Keratinocyte (primary cell): ENCODE measurements around the gene EML1. TPM values are rescaled to one million over a fixed set of nuclear protein-coding genes. Genes with fewer than 3 reads are reported as not detected.

Source experiments
- DNase-seq: peaks from one replicate; pipeline ENCODE4 v3.0.0-alpha.2; 2011; ENCODE audit warnings: low read depth, missing footprints, low spot score
- FAIRE-seq: peaks from 2 replicates; lab custom pipeline; 2011; peaks lifted over from hg19 to GRCh38; lab: Jason Lieb, UNC
- H2AFZ ChIP-seq: 2 replicates; pipeline ENCODE4 v1.6.0; 2012; ENCODE audit warnings: low read length, control low read depth, inconsistent platforms; ENCODE audit not compliant: control insufficient read depth
- H3K27ac ChIP-seq: 2 replicates; pipeline ENCODE4 v1.5.1; 2011; ENCODE audit warnings: low read length; ENCODE audit not compliant: control insufficient read depth, insufficient read depth
- H3K27me3 ChIP-seq: 3 replicates; pipeline ENCODE4 v1.6.0; 2011; ENCODE audit warnings: low read length; ENCODE audit not compliant: control insufficient read depth, insufficient read depth; ENCODE audit errors: extremely low read depth
- H3K36me3 ChIP-seq, 2 experiments: 2 replicates in 1 of 2; 3 replicates in 1 of 2; pipeline ENCODE4 v1.5.1; 2011; ENCODE audit warnings: low read length in 2 of 2, mild to moderate bottlenecking in 1 of 2; ENCODE audit not compliant: control insufficient read depth in 2 of 2, insufficient read depth in 2 of 2; ENCODE audit errors: extremely low read depth in 1 of 2
- H3K4me1 ChIP-seq: 3 replicates; pipeline ENCODE4 v1.5.1; 2011; ENCODE audit warnings: low read length; ENCODE audit not compliant: control insufficient read depth, insufficient read depth; ENCODE audit errors: extremely low read depth
- H3K4me2 ChIP-seq: 3 replicates; pipeline ENCODE4 v1.6.0; 2011; ENCODE audit warnings: low read depth, low read length; ENCODE audit not compliant: control insufficient read depth, insufficient read depth; ENCODE audit errors: extremely low read depth
- H3K4me3 ChIP-seq, 3 experiments: fragments of 200-600 bp in 1 of 3; sonication (generic) in 1 of 3; 2 replicates in 2 of 3; 3 replicates in 1 of 3; pipeline ENCODE4 v1.5.1; 2011 to 2016; ENCODE audit warnings: low read length in 3 of 3, mild to moderate bottlenecking in 3 of 3, control low read depth in 2 of 3, inconsistent platforms in 1 of 3, low read depth in 1 of 3, mixed read lengths in 1 of 3, mixed run types in 1 of 3, moderate library complexity in 1 of 3; ENCODE audit not compliant: control insufficient read depth in 2 of 3, insufficient read depth in 2 of 3; ENCODE audit errors: extremely low read depth in 1 of 3
- H3K79me2 ChIP-seq: 2 replicates; pipeline ENCODE4 v1.6.0; 2012; ENCODE audit warnings: low read length; ENCODE audit not compliant: control insufficient read depth, insufficient read depth
- H3K9ac ChIP-seq: 3 replicates; pipeline ENCODE4 v1.6.0; 2011; ENCODE audit warnings: low read length; ENCODE audit not compliant: control insufficient read depth, insufficient read depth; ENCODE audit errors: extremely low read depth
- H3K9me1 ChIP-seq: 3 replicates; pipeline ENCODE4 v1.6.0; 2011; ENCODE audit warnings: low read length; ENCODE audit not compliant: control insufficient read depth, insufficient read depth; ENCODE audit errors: extremely low read depth
- H3K9me3 ChIP-seq: 2 replicates; pipeline ENCODE4 v1.5.1; 2012; ENCODE audit warnings: low read depth, low read length; ENCODE audit not compliant: control insufficient read depth
- H4K20me1 ChIP-seq: 3 replicates; pipeline ENCODE4 v1.6.0; 2011; ENCODE audit warnings: low read length; ENCODE audit not compliant: control insufficient read depth, insufficient read depth; ENCODE audit errors: extremely low read depth
- EZH2 ChIP-seq: IDR thresholded peaks from one replicate; pipeline ENCODE4 v1.6.1; 2012; ENCODE audit warnings: inconsistent platforms, mild to moderate bottlenecking, low read length, moderate library complexity
- dilution Hi-C: fragments of 300-500 bp; cut with MboI; formaldehyde crosslinking; loops from one replicate; pipeline ENCODE4 v1.7.0; 2020; ENCODE audit warnings: low sequenced_read_pairs; ENCODE audit not compliant: extremely low pct_ligation_motif_present
- polyA plus RNA-seq, 5 experiments: library from polyadenylated mRNA; depleted of rRNA in 3 of 5; stranded (reverse) in 3 of 5; stranded (forward) in 1 of 5; unstranded in 1 of 5; fragments of >200 nt; gene quantifications; 1 replicate in 1 of 5; 2 replicates in 3 of 5; 3 replicates in 1 of 5; pipeline versions ENCODE4 v1.2.1 to v1.2.3, GENCODE V29; 2011 to 2012; ENCODE audit warnings: missing spikeins in 2 of 5, low read depth in 1 of 5, low replicate concordance in 1 of 5
- TF ChIP-seq, protein P1 (sequence below), 3 experiments: IDR thresholded peaks in 1 of 3; conservative IDR thresholded peaks in 1 of 3; optimal IDR thresholded peaks in 1 of 3; 2 replicates in 2 of 3; 3 replicates in 1 of 3; pipeline versions ENCODE3 to v1.5.1; 2011; ENCODE audit warnings: low read length in 3 of 3, mild to moderate bottlenecking in 3 of 3, moderate library complexity in 2 of 3, control low read depth in 1 of 3, inconsistent platforms in 1 of 3; ENCODE audit not compliant: insufficient read depth in 2 of 3; ENCODE audit errors: extremely low read depth in 1 of 3

EML1 gene
- polyA plus RNA-seq, 1 donor (not counting 4 experiments of a cell fraction or from before 2014, with no cell fraction given), result 0.84 TPM

DNA sequence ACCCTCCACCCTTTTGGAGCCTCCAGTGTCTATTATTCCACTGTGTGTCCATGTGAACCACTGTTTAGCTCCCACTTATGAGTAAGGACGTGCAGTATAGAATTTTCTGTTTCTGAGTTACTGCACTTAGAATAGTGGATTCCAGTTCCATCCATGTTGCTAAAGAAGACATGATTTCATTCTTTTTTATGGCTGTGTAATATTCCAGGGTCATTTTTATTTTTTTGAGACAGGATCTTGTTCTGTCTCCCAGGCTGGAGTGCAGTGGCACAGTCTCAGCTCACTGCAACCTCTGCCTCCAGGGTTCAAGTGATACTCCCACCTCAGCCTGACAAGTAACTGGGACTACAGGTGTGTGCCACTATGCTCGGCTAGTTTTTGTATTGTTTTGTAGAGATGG, 31.6 kb downstream of the EML1 start:
- no peak overlapping the region for H2AFZ ChIP-seq
- H3K4me3 ChIP-seq, result no peak overlapping the region
- H3K4me2 ChIP-seq, result no peak overlapping the region
- no peak overlapping the region for H3K27ac ChIP-seq
- H3K36me3 ChIP-seq, result no peaks in the 10 kb centered on the region
- dilution Hi-C loops, result no loop called here
- peaks cover 74% of the 10 kb centered on the region for H3K27me3 ChIP-seq
- no peaks in the 10 kb centered on the region for H3K9me1 ChIP-seq
- H3K79me2 ChIP-seq, result no peaks in the 10 kb centered on the region
- H3K4me1 ChIP-seq, result no peaks in the 10 kb centered on the region
- peaks cover 3% of the 10 kb centered on the region for H4K20me1 ChIP-seq
- TF ChIP-seq EZH2, result no peak
- TF ChIP-seq, protein P1, sequence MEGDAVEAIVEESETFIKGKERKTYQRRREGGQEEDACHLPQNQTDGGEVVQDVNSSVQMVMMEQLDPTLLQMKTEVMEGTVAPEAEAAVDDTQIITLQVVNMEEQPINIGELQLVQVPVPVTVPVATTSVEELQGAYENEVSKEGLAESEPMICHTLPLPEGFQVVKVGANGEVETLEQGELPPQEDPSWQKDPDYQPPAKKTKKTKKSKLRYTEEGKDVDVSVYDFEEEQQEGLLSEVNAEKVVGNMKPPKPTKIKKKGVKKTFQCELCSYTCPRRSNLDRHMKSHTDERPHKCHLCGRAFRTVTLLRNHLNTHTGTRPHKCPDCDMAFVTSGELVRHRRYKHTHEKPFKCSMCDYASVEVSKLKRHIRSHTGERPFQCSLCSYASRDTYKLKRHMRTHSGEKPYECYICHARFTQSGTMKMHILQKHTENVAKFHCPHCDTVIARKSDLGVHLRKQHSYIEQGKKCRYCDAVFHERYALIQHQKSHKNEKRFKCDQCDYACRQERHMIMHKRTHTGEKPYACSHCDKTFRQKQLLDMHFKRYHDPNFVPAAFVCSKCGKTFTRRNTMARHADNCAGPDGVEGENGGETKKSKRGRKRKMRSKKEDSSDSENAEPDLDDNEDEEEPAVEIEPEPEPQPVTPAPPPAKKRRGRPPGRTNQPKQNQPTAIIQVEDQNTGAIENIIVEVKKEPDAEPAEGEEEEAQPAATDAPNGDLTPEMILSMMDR (optimal IDR thresholded peaks at IDR 0.05 in 1 of 3, IDR thresholded peaks at IDR 0.05 in 1 of 3, conservative IDR thresholded peaks at IDR 0.05 in 1 of 3; ENCODE audit: extremely low read depth in 1 of 3, insufficient read depth in 2 of 3, low read length in 3 of 3), result no peak
- DNase-seq (no peak), FAIRE-seq (no peak)
- no peak overlapping the region for H3K9ac ChIP-seq
- H3K9me3 ChIP-seq, result no peaks in the 10 kb centered on the region

- Histone ChIP-seq H3K4me1 (no peaks in the 10 kb centered on the region), H3K27me3 (peaks cover 64% of the 10 kb centered on the region), H2AFZ (no peak overlapping the region), H3K27ac (no peak overlapping the region), H3K79me2 (no peaks in the 10 kb centered on the region), H3K4me2 (no peak overlapping the region), H4K20me1 (peaks cover 3% of the 10 kb centered on the region), H3K9me1 (no peaks in the 10 kb centered on the region), H3K4me3 (no peak overlapping the region), H3K36me3 (no peaks in the 10 kb centered on the region), H3K9ac (no peak overlapping the region), H3K9me3 (no peaks in the 10 kb centered on the region)
- dilution Hi-C loops, result no loop called here
- DNase-seq (no peak), FAIRE-seq (no peak)
- no peak for TF ChIP-seq EZH2
- TF ChIP-seq, protein P1 (optimal IDR thresholded peaks at IDR 0.05 in 1 of 3, IDR thresholded peaks at IDR 0.05 in 1 of 3, conservative IDR thresholded peaks at IDR 0.05 in 1 of 3; ENCODE audit: extremely low read depth in 1 of 3, insufficient read depth in 2 of 3, low read length in 3 of 3), result no peak
These were observed 36.2 kb downstream of the EML1 start for GRCh38 chr14:99829450-99829849.
